H1 (cell line): ENCODE results near the gene ZNF423. TPM values are rescaled to one million over a fixed set of nuclear protein-coding genes. Genes with fewer than 3 reads are reported as not detected.

ENCODE experiments used
- KDM5A ChIP-seq: fragments of 200-600 bp; IDR thresholded peaks from 2 replicates; pipeline ENCODE4 v1.7.1; 2012; ENCODE audit warnings: mild to moderate bottlenecking, low read length, inconsistent platforms, mixed read lengths
- polyA plus RNA-seq, 7 experiments: library from polyadenylated mRNA; depleted of rRNA in 3 of 7; stranded (reverse) in 5 of 7; unstranded in 2 of 7; fragments of >200 nt in 5 of 7; fragments of 200-250 nt in 2 of 7; gene quantifications; 1 replicate in 5 of 7; 2 replicates in 1 of 7; 4 replicates in 1 of 7; pipeline versions ENCODE4 v1.2.1 to v1.2.3, GENCODE V29; 2011 to 2013; ENCODE audit warnings: missing spikeins in 2 of 7, mixed read lengths in 2 of 7
- total RNA-seq: library from RNA; stranded (reverse); fragmentation: NEBNext Ultra II Directional; extraction: Animal tissue kit (Norgen Biotek cat#: 25700); gene quantifications from 2 replicates; pipeline ENCODE4 v1.2.1, GENCODE V29; 2021

Gene ZNF423
- total and polyA plus RNA-seq, 2 of the 8 experiments (the other 6 are each of a cell fraction or from before 2014, with no cell fraction given) = 38.2 to 52.3 TPM

GRCh38 chr16:49637933-49638672 lies 217.8 kb downstream of the ZNF423 start (continued):
- TF ChIP-seq KDM5A = no peak
